H1 (cell line): ENCODE measurements around the gene OSTN. TPM values are rescaled to one million over a fixed set of nuclear protein-coding genes. Genes with fewer than 3 reads are reported as not detected.

ENCODE experiments used
- BRCA1 ChIP-seq: IDR thresholded peaks from 2 replicates; pipeline ENCODE4 v1.6.1; 2012; ENCODE audit warnings: low read depth, low read length, improper control_type of control experiment
- CBX5 ChIP-seq: fragments of 300-800, 300-1000 bp; sonication (generic); IDR thresholded peaks from 2 replicates; pipeline ENCODE4 v1.7.1; 2016; ENCODE audit warnings: antibody characterized with exemption, low read length, low read depth
- CREB1 ChIP-seq: IDR thresholded peaks from 2 replicates; pipeline ENCODE4 v1.6.1; 2012; ENCODE audit warnings: inconsistent platforms
- NANOG ChIP-seq: IDR thresholded peaks from 2 replicates; pipeline ENCODE4 v1.6.1; 2011; ENCODE audit warnings: low read length, low read depth, mild to moderate bottlenecking, inconsistent platforms; ENCODE audit not compliant: insufficient read depth, poor library complexity, severe bottlenecking
- RFX5 ChIP-seq: IDR thresholded peaks from 2 replicates; pipeline ENCODE4 v1.6.1; 2011; ENCODE audit warnings: low read depth, low read length, improper control_type of control experiment, borderline replicate concordance
- SAP30 ChIP-seq: fragments of 300-600 bp; sonication (generic); IDR thresholded peaks from 2 replicates; pipeline ENCODE4 v1.7.1; 2012; ENCODE audit warnings: low read length, moderate library complexity, mild to moderate bottlenecking, inconsistent platforms; ENCODE audit not compliant: insufficient read depth, insufficient replicate concordance
- polyA plus RNA-seq, 7 experiments: library from polyadenylated mRNA; depleted of rRNA in 3 of 7; stranded (reverse) in 5 of 7; unstranded in 2 of 7; fragments of >200 nt in 5 of 7; fragments of 200-250 nt in 2 of 7; gene quantifications; 1 replicate in 5 of 7; 2 replicates in 1 of 7; 4 replicates in 1 of 7; pipeline versions ENCODE4 v1.2.1 to v1.2.3, GENCODE V29; 2011 to 2013; ENCODE audit warnings: missing spikeins in 2 of 7, mixed read lengths in 2 of 7
- total RNA-seq: library from RNA; stranded (reverse); fragmentation: NEBNext Ultra II Directional; extraction: Animal tissue kit (Norgen Biotek cat#: 25700); gene quantifications from 2 replicates; pipeline ENCODE4 v1.2.1, GENCODE V29; 2021
- TF ChIP-seq, protein P1 (sequence below): IDR thresholded peaks from 2 replicates; pipeline ENCODE4 v1.6.1; 2012; ENCODE audit warnings: inconsistent platforms

OSTN gene
- total and polyA plus RNA-seq, 2 of the 8 experiments (the other 6 are each of a cell fraction or from before 2014, with no cell fraction given), result not detected

DNA sequence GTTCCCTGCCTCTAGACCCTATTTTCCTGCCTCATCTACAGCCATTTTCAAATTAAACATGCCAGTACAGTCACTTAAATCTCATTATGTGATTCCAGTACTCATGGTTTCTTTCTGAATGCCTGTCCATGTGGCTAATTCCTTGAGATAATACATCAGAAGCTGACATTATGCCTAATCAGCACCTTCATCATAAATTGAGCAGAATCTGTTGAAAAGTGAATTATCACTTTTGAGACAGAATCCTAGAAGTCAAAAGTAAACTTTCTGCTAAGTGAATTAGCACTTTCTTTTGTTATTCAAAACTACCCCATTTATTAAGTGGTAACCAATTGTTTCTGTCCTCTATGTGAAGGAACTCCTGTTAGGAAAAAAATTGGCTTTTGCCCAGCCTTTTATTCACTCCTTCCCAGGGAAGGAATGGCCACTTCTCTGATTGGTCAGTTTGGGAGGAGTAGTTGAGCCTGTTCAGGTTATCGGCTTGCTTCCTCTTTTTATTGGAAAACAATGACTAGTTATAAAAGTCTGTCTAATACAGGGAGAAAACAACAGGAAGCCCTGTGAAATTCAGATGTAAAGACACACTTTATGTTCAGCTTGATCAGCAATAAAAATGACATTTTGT, 40.5 kb downstream of the OSTN start (continued):
- no peak for TF ChIP-seq NANOG
- TF ChIP-seq CREB1, result no peak
- no peak for TF ChIP-seq RFX5
- TF ChIP-seq SAP30, result no peak
- no peak for TF ChIP-seq BRCA1
- TF ChIP-seq, protein P1, sequence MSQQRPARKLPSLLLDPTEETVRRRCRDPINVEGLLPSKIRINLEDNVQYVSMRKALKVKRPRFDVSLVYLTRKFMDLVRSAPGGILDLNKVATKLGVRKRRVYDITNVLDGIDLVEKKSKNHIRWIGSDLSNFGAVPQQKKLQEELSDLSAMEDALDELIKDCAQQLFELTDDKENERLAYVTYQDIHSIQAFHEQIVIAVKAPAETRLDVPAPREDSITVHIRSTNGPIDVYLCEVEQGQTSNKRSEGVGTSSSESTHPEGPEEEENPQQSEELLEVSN, result no peak
- no peak for TF ChIP-seq CBX5
